ENCODE data around the gene TOMM40L.

DNA sequence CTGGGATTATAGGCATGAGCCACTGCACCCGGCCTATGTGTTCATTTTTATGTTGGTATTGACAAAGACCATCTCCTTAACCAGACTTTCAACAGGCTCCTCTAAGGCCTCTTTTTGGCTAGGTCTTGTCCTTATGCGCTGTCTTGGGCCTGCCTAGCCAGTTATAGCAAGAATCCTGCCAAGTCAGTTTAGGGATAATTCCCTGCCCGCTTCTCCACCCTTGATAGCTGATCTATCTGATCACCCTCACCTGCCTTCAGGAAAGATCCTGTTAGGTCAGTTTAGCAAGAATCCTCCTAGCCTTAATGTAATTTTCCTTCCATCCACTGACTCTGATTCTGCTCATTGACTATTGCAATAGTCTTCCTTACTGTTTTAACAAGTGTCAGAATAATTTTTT is 46.2 kb upstream of the TOMM40L start:
- no peak for TF ChIP-seq EP300 (IDR thresholded peaks at IDR 0.05)
- TF ChIP-seq, protein P1, sequence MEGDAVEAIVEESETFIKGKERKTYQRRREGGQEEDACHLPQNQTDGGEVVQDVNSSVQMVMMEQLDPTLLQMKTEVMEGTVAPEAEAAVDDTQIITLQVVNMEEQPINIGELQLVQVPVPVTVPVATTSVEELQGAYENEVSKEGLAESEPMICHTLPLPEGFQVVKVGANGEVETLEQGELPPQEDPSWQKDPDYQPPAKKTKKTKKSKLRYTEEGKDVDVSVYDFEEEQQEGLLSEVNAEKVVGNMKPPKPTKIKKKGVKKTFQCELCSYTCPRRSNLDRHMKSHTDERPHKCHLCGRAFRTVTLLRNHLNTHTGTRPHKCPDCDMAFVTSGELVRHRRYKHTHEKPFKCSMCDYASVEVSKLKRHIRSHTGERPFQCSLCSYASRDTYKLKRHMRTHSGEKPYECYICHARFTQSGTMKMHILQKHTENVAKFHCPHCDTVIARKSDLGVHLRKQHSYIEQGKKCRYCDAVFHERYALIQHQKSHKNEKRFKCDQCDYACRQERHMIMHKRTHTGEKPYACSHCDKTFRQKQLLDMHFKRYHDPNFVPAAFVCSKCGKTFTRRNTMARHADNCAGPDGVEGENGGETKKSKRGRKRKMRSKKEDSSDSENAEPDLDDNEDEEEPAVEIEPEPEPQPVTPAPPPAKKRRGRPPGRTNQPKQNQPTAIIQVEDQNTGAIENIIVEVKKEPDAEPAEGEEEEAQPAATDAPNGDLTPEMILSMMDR (IDR thresholded peaks at IDR 0.05), result no peak

All from gastroesophageal sphincter (tissue), 3 donors.